ENCODE data around the gene GAS7. TPM values are rescaled to one million over a fixed set of nuclear protein-coding genes. Genes with fewer than 3 reads are reported as not detected.

The GAS7 gene
- total RNA-seq, 1 donor from 2014 or later, result 2.9 TPM

GRCh38 chr17:10183931-10184930, 14.2 kb downstream of the GAS7 start:
- no peaks in the 10 kb centered on the region for H4K20me1 ChIP-seq (ENCODE audit: low read depth)
- H3K4me1 ChIP-seq, result peaks cover 37% of the 10 kb centered on the region
- no peaks in the 10 kb centered on the region for H3K36me3 ChIP-seq
- peak overlapping the region; percentile 75 for H3K27ac ChIP-seq
- H3K27me3 ChIP-seq, result no peaks in the 10 kb centered on the region
- H3K4me3 ChIP-seq, result no peak overlapping the region
- H3K4me2 ChIP-seq, result peak overlapping the region; percentile 51
- H3K9me3 Mint-ChIP-seq, result peaks cover 7% of the 10 kb centered on the region
- no peak overlapping the region for H3K9ac ChIP-seq
- H3K9me3 ChIP-seq (ENCODE audit: low read depth), result no peaks in the 10 kb centered on the region
- H3K79me2 ChIP-seq (ENCODE audit: low read depth), result no peaks in the 10 kb centered on the region
- H2AFZ ChIP-seq (replicated peaks), result no peak overlapping the region
- peaks cover 26% of the 10 kb centered on the region for H3K27me3 Mint-ChIP-seq (ENCODE audit: insufficient read depth, low read depth)
- peak overlapping the region; percentile 9 for H3K4me3 Mint-ChIP-seq
- H3K4me1 Mint-ChIP-seq, result peaks cover 65% of the 10 kb centered on the region
- H3F3A ChIP-seq (ENCODE audit: low read depth), result peaks cover 26% of the 10 kb centered on the region
- peak; percentile 69 for DNase-seq (ENCODE audit: low spot score)
- TF ChIP-seq CTCF (IDR thresholded peaks at IDR 0.05), result no peak
- no peak for TF ChIP-seq EZH2phosphoT487 (IDR thresholded peaks at IDR 0.05)
- TF ChIP-seq EZH2 (IDR thresholded peaks at IDR 0.05), result no peak
- peak overlapping the region; percentile 76 for H3K27ac Mint-ChIP-seq
- no peaks in the 10 kb centered on the region for H3K36me3 Mint-ChIP-seq

- no peak for TF ChIP-seq EZH2 (IDR thresholded peaks at IDR 0.05)
- peaks cover 67% of the 10 kb centered on the region for H3K4me1 Mint-ChIP-seq
- peak overlapping the region; percentile 78 for H3K27ac ChIP-seq
- no peak overlapping the region for H3K9ac ChIP-seq
- no peak for DNase-seq (ENCODE audit: low spot score)
- no peak overlapping the region for H3K4me3 ChIP-seq
- H3F3A ChIP-seq (ENCODE audit: low read depth), result peaks cover 32% of the 10 kb centered on the region
- H3K36me3 ChIP-seq, result no peaks in the 10 kb centered on the region
- no peak overlapping the region for H3K4me3 Mint-ChIP-seq
- H3K4me2 ChIP-seq, result peak overlapping the region; percentile 27
- peaks cover 15% of the 10 kb centered on the region for H3K27me3 Mint-ChIP-seq (ENCODE audit: insufficient read depth, low read depth)
- H4K20me1 ChIP-seq (ENCODE audit: low read depth), result no peaks in the 10 kb centered on the region
- H2AFZ ChIP-seq (replicated peaks), result no peak overlapping the region
- peaks cover 7% of the 10 kb centered on the region for H3K9me3 Mint-ChIP-seq
- H3K36me3 Mint-ChIP-seq, result no peaks in the 10 kb centered on the region
- H3K27me3 ChIP-seq, result no peaks in the 10 kb centered on the region
- H3K79me2 ChIP-seq (ENCODE audit: low read depth), result no peaks in the 10 kb centered on the region
- H3K9me3 ChIP-seq (ENCODE audit: low read depth), result no peaks in the 10 kb centered on the region
- H3K27ac Mint-ChIP-seq, result no peak overlapping the region
- H3K4me1 ChIP-seq, result peaks cover 48% of the 10 kb centered on the region
Observed at GRCh38 chr17:10182785-10183184, 15.6 kb downstream of the GAS7 start.

GRCh38 chr17:10178506-10178991, 19.9 kb downstream of the GAS7 start:
- H3K27ac ChIP-seq, result no peak overlapping the region

More at GRCh38 chr17:10178506-10178991, 19.9 kb downstream of the GAS7 start:
- Histone ChIP-seq H3K36me3 (no peaks in the 10 kb centered on the region), H4K20me1 (ENCODE audit: low read depth) (no peaks in the 10 kb centered on the region), H2AFZ (replicated peaks) (no peak overlapping the region), H3K4me2 (peak overlapping the region; percentile 1), H3K27me3 (no peaks in the 10 kb centered on the region), H3F3A (ENCODE audit: low read depth) (peaks cover 23% of the 10 kb centered on the region), H3K9ac (no peak overlapping the region), H3K4me3 (no peak overlapping the region), H3K79me2 (ENCODE audit: low read depth) (no peaks in the 10 kb centered on the region), H3K4me1 (peaks cover 42% of the 10 kb centered on the region), H3K9me3 (ENCODE audit: low read depth) (no peaks in the 10 kb centered on the region)
- Mint-ChIP-seq H3K36me3 (peaks cover 2% of the 10 kb centered on the region), H3K4me1 (peaks cover 55% of the 10 kb centered on the region), H3K4me3 (no peak overlapping the region), H3K27ac (no peak overlapping the region), H3K27me3 (ENCODE audit: insufficient read depth, low read depth) (peaks cover 18% of the 10 kb centered on the region), H3K9me3 (peaks cover 4% of the 10 kb centered on the region)
- TF ChIP-seq EZH2phosphoT487 (IDR thresholded peaks at IDR 0.05) (no peak), CTCF (IDR thresholded peaks at IDR 0.05) (no peak), EZH2 (IDR thresholded peaks at IDR 0.05) (no peak)
- DNase-seq (ENCODE audit: low spot score), result peak; percentile 18
